ENCODE data around the gene HPGD.

Gene HPGD

GRCh38 chr4:174538123-174538875 lies 16.0 kb upstream of the HPGD start:
- no peak overlapping the region for H2AFZ ChIP-seq (ENCODE audit: low read depth, low read length)
- H3K14ac ChIP-seq (ENCODE audit: low read length in 2 of 2): no peak overlapping the region
- WGBS: 85% methylated on average over 3 of the region's 4 CpGs
- H4K91ac ChIP-seq (ENCODE audit: low read length): no peak overlapping the region
- H4K8ac ChIP-seq (ENCODE audit: low read length): no peak overlapping the region
- no peak overlapping the region for H3K4me2 ChIP-seq (ENCODE audit: low read length, poor library complexity, severe bottlenecking)
- no peaks in the 10 kb centered on the region for H3K27me3 ChIP-seq (ENCODE audit: control insufficient read depth in 1 of 2, insufficient read depth in 1 of 2, low read length in 2 of 2)
- H2BK5ac ChIP-seq (ENCODE audit: low read depth, low read length, poor library complexity, severe bottlenecking): no peak overlapping the region
- no peak overlapping the region for H3K4me3 ChIP-seq (ENCODE audit: insufficient read depth in 1 of 2, low read depth in 1 of 2, low read length in 2 of 2)
- H2AK5ac ChIP-seq (ENCODE audit: low read length, severe bottlenecking): no peak overlapping the region
- H3K18ac ChIP-seq (ENCODE audit: low read depth in 1 of 2, low read length in 2 of 2): no peak overlapping the region
- no peaks in the 10 kb centered on the region for H3K4me1 ChIP-seq (ENCODE audit: control insufficient read depth, insufficient read depth, low read depth, low read length)
- no peak overlapping the region for H3K4ac ChIP-seq (ENCODE audit: low read depth in 1 of 2, low read length in 2 of 2)
- no peak overlapping the region for H3K27ac ChIP-seq (ENCODE audit: low read length, poor library complexity, severe bottlenecking)
- peak; percentile 39 for DNase-seq
- H2BK15ac ChIP-seq (ENCODE audit: low read depth, poor library complexity, severe bottlenecking): no peak overlapping the region
- no peaks in the 10 kb centered on the region for H3K79me1 ChIP-seq (replicated peaks; ENCODE audit: low read length, poor library complexity, severe bottlenecking)
- peak overlapping the region in 1 of 2 experiments; percentile 14 for H2BK12ac ChIP-seq (ENCODE audit: low read length in 2 of 2)
- no peak overlapping the region for H2BK120ac ChIP-seq (ENCODE audit: low read depth, low read length)
- no peak overlapping the region for H3K23ac ChIP-seq (ENCODE audit: low read length in 2 of 2)
- H3K9me3 ChIP-seq (ENCODE audit: control insufficient read depth, low read length): no peaks in the 10 kb centered on the region
- H3K36me3 ChIP-seq (ENCODE audit: control insufficient read depth in 1 of 2, insufficient read depth in 2 of 2, low read depth in 1 of 2, low read length in 2 of 2): no peaks in the 10 kb centered on the region
- H3K9ac ChIP-seq (ENCODE audit: low read length): no peak overlapping the region

- DNase-seq: no peak
- no peak overlapping the region for H3K14ac ChIP-seq (ENCODE audit: low read length in 2 of 2)
- no peak overlapping the region for H4K91ac ChIP-seq (ENCODE audit: low read length)
- H3K23ac ChIP-seq (ENCODE audit: low read length in 2 of 2): no peak overlapping the region
- H3K4me3 ChIP-seq (ENCODE audit: insufficient read depth in 1 of 2, low read depth in 1 of 2, low read length in 2 of 2): no peak overlapping the region
- no peak overlapping the region for H3K4me2 ChIP-seq (ENCODE audit: low read length, poor library complexity, severe bottlenecking)
- H2AFZ ChIP-seq (ENCODE audit: low read depth, low read length): no peak overlapping the region
- no peaks in the 10 kb centered on the region for H3K4me1 ChIP-seq (ENCODE audit: control insufficient read depth, insufficient read depth, low read depth, low read length)
- no peak overlapping the region for H3K18ac ChIP-seq (ENCODE audit: low read depth in 1 of 2, low read length in 2 of 2)
- no peak overlapping the region for H3K27ac ChIP-seq (ENCODE audit: low read length, poor library complexity, severe bottlenecking)
- no peak overlapping the region for H2AK5ac ChIP-seq (ENCODE audit: low read length, severe bottlenecking)
- no peak overlapping the region for H3K4ac ChIP-seq (ENCODE audit: low read depth in 1 of 2, low read length in 2 of 2)
- no peaks in the 10 kb centered on the region for H3K9me3 ChIP-seq (ENCODE audit: control insufficient read depth, low read length)
- H2BK5ac ChIP-seq (ENCODE audit: low read depth, low read length, poor library complexity, severe bottlenecking): no peak overlapping the region
- H2BK12ac ChIP-seq (ENCODE audit: low read length in 2 of 2): no peak overlapping the region
- no peak overlapping the region for H2BK120ac ChIP-seq (ENCODE audit: low read depth, low read length)
- WGBS: 89% methylated on average over 2 of the region's 3 CpGs
- no peak overlapping the region for H2BK15ac ChIP-seq (ENCODE audit: low read depth, poor library complexity, severe bottlenecking)
- H4K8ac ChIP-seq (ENCODE audit: low read length): no peak overlapping the region
- no peaks in the 10 kb centered on the region for H3K79me1 ChIP-seq (replicated peaks; ENCODE audit: low read length, poor library complexity, severe bottlenecking)
- H3K9ac ChIP-seq (ENCODE audit: low read length): no peak overlapping the region
- no peaks in the 10 kb centered on the region for H3K27me3 ChIP-seq (ENCODE audit: control insufficient read depth in 1 of 2, insufficient read depth in 1 of 2, low read length in 2 of 2)
- no peaks in the 10 kb centered on the region for H3K36me3 ChIP-seq (ENCODE audit: control insufficient read depth in 1 of 2, insufficient read depth in 2 of 2, low read depth in 1 of 2, low read length in 2 of 2)
Observed at GRCh38 chr4:174537634-174538033, 15.3 kb upstream of the HPGD start.

GRCh38 chr4:174534461-174534860 lies 12.2 kb upstream of the HPGD start:
- H2AFZ ChIP-seq (ENCODE audit: low read depth, low read length): no peak overlapping the region
- no peak overlapping the region for H3K18ac ChIP-seq (ENCODE audit: low read depth in 1 of 2, low read length in 2 of 2)
- no peak overlapping the region for H4K8ac ChIP-seq (ENCODE audit: low read length)
- no peak overlapping the region for H2BK120ac ChIP-seq (ENCODE audit: low read depth, low read length)
- H3K9ac ChIP-seq (ENCODE audit: low read length): no peak overlapping the region
- H2BK15ac ChIP-seq (ENCODE audit: low read depth, poor library complexity, severe bottlenecking): no peak overlapping the region
- H3K9me3 ChIP-seq (ENCODE audit: control insufficient read depth, low read length): no peaks in the 10 kb centered on the region
- no peaks in the 10 kb centered on the region for H3K36me3 ChIP-seq (ENCODE audit: control insufficient read depth in 1 of 2, insufficient read depth in 2 of 2, low read depth in 1 of 2, low read length in 2 of 2)
- H3K4ac ChIP-seq (ENCODE audit: low read depth in 1 of 2, low read length in 2 of 2): no peak overlapping the region
- H2BK5ac ChIP-seq (ENCODE audit: low read depth, low read length, poor library complexity, severe bottlenecking): no peak overlapping the region
- no peak overlapping the region for H3K23ac ChIP-seq (ENCODE audit: low read length in 2 of 2)
- H3K27ac ChIP-seq (ENCODE audit: low read length, poor library complexity, severe bottlenecking): no peak overlapping the region
- no peak overlapping the region for H3K14ac ChIP-seq (ENCODE audit: low read length in 2 of 2)
- H3K79me1 ChIP-seq (replicated peaks; ENCODE audit: low read length, poor library complexity, severe bottlenecking): no peaks in the 10 kb centered on the region
- DNase-seq: no peak
- no peak overlapping the region for H2BK12ac ChIP-seq (ENCODE audit: low read length in 2 of 2)
- H4K91ac ChIP-seq (ENCODE audit: low read length): no peak overlapping the region
- H3K4me3 ChIP-seq (ENCODE audit: insufficient read depth in 1 of 2, low read depth in 1 of 2, low read length in 2 of 2): no peak overlapping the region
- no peaks in the 10 kb centered on the region for H3K4me1 ChIP-seq (ENCODE audit: control insufficient read depth, insufficient read depth, low read depth, low read length)
- no peak overlapping the region for H3K4me2 ChIP-seq (ENCODE audit: low read length, poor library complexity, severe bottlenecking)
- WGBS: 91% methylated on average over 3 of the region's 3 CpGs
- no peaks in the 10 kb centered on the region for H3K27me3 ChIP-seq (ENCODE audit: control insufficient read depth in 1 of 2, insufficient read depth in 1 of 2, low read length in 2 of 2)
- H2AK5ac ChIP-seq (ENCODE audit: low read length, severe bottlenecking): no peak overlapping the region

GRCh38 chr4:174532445-174532844 lies 10.2 kb upstream of the HPGD start:
- no peak overlapping the region for H2BK12ac ChIP-seq (ENCODE audit: low read length in 2 of 2)
- H3K4ac ChIP-seq (ENCODE audit: low read depth in 1 of 2, low read length in 2 of 2): no peak overlapping the region
- no peak overlapping the region for H2AK5ac ChIP-seq (ENCODE audit: low read length, severe bottlenecking)

More at GRCh38 chr4:174532445-174532844, 10.2 kb upstream of the HPGD start:
- DNase-seq: no peak
- Histone ChIP-seq H3K9me3 (ENCODE audit: control insufficient read depth, low read length) (no peaks in the 10 kb centered on the region), H3K27ac (ENCODE audit: low read length, poor library complexity, severe bottlenecking) (peak overlapping the region; percentile 53), H4K8ac (ENCODE audit: low read length) (no peak overlapping the region), H3K36me3 (ENCODE audit: control insufficient read depth in 1 of 2, insufficient read depth in 2 of 2, low read depth in 1 of 2, low read length in 2 of 2) (no peaks in the 10 kb centered on the region), H2BK5ac (ENCODE audit: low read depth, low read length, poor library complexity, severe bottlenecking) (no peak overlapping the region), H3K4me3 (ENCODE audit: insufficient read depth in 1 of 2, low read depth in 1 of 2, low read length in 2 of 2) (no peak overlapping the region), H3K27me3 (ENCODE audit: control insufficient read depth in 1 of 2, insufficient read depth in 1 of 2, low read length in 2 of 2) (no peaks in the 10 kb centered on the region), H3K79me1 (replicated peaks; ENCODE audit: low read length, poor library complexity, severe bottlenecking) (no peaks in the 10 kb centered on the region), H4K91ac (ENCODE audit: low read length) (no peak overlapping the region), H3K4me2 (ENCODE audit: low read length, poor library complexity, severe bottlenecking) (no peak overlapping the region), H2BK120ac (ENCODE audit: low read depth, low read length) (no peak overlapping the region), H3K23ac (ENCODE audit: low read length in 2 of 2) (no peak overlapping the region), H3K14ac (ENCODE audit: low read length in 2 of 2) (no peak overlapping the region), H2BK15ac (ENCODE audit: low read depth, poor library complexity, severe bottlenecking) (no peak overlapping the region), H3K4me1 (ENCODE audit: control insufficient read depth, insufficient read depth, low read depth, low read length) (no peaks in the 10 kb centered on the region), H2AFZ (ENCODE audit: low read depth, low read length) (no peak overlapping the region), H3K9ac (ENCODE audit: low read length) (no peak overlapping the region), H3K18ac (ENCODE audit: low read depth in 1 of 2, low read length in 2 of 2) (no peak overlapping the region)

Data from mesenchymal stem cell (in vitro differentiated cells and primary cell).